ENCODE measurements around the gene SMIM45.

The SMIM45 gene

DNA sequence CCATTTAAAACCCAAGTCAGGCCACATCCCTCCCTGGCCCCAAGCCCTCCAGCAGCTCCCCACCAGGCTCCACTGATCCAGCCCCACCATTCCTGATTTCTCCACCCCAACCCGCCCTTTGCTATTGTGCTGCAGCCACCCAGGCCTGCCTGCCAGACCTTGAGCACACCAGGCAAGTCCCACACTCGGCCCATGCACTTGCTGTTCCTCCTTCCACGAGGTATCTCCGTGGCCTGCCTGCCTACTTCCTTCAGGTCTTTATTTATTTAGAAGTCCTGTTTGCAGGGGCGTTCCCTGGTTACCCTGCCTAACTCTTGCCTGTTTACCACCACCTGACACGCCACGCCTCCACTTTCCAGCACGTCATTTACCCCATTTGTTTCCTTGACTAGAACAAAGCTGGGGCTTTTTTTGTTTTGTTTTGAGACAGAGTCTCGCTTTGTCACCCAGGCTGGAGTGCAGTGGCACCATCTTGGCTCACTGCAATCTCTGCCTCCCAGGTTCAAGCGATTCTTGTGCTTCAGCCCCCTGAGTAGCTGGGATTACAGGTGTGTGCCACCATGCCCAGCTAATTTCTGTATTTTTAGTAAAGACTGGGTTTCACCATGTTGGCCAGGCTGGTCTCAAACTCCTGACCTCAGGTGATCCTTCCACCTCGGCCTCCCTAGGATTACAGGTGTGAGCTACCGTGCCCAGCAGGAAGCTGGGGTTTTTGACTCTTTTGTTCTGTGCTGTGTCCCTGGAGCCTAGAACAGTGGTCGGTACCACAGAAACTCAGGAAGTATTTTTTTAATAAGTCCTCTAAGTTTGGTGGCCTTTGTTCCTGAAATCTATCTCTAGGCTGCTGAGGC, 11.7 kb upstream of the SMIM45 start (continued):
- TF ChIP-seq PRDM15 (CRISPR knock-in tag; IDR thresholded peaks at IDR 0.05), result 0 out of 2 replicates have a peak, but pooled peaks have one; percentile 65
- TF ChIP-seq SIN3A (IDR thresholded peaks at IDR 0.05; ENCODE audit: low read depth, low read length), result peak; percentile 84; the same call in 1 of the 2 replicates
- no peak for TF ChIP-seq ZBTB11 (CRISPR knock-in tag; IDR thresholded peaks at IDR 0.05)
- TF ChIP-seq ZNF207 (IDR thresholded peaks at IDR 0.05; ENCODE audit: borderline replicate concordance), result no peak; the same call in 1 of the 2 replicates
- TF ChIP-seq TCF7 (IDR thresholded peaks at IDR 0.05; ENCODE audit: borderline replicate concordance), result no peak
- TF ChIP-seq RAD21 (IDR thresholded peaks at IDR 0.05; ENCODE audit: insufficient read depth, low read depth, low read length), result no peak
- TF ChIP-seq POLR2A (IDR thresholded peaks at IDR 0.05; ENCODE audit: low read depth, low read length), result peak; percentile 96
- no peak for TF ChIP-seq SIX5 (IDR thresholded peaks at IDR 0.05; ENCODE audit: low read depth, low read length, severe bottlenecking)
- TF ChIP-seq SREBF1 (IDR thresholded peaks at IDR 0.05; ENCODE audit: low read length), result no peak; the same call in 1 of the 2 replicates
- peak; percentile 84 for TF ChIP-seq MLLT1 (IDR thresholded peaks at IDR 0.05)
- TF ChIP-seq RFX5 (IDR thresholded peaks at IDR 0.05; ENCODE audit: low read depth, low read length), result no peak
- TF ChIP-seq MEF2A (IDR thresholded peaks at IDR 0.05; ENCODE audit: insufficient read depth, low read depth, low read length), result peak; percentile 35; the same call in 1 of the 2 replicates
- peak; percentile 100 for TF ChIP-seq IKZF1 (conservative IDR thresholded peaks at IDR 0.05)
- TF ChIP-seq, protein P1, sequence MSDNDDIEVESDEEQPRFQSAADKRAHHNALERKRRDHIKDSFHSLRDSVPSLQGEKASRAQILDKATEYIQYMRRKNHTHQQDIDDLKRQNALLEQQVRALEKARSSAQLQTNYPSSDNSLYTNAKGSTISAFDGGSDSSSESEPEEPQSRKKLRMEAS (IDR thresholded peaks at IDR 0.05; ENCODE audit: low read depth, low read length), result peak; percentile 88
- TF ChIP-seq EGR1 (IDR thresholded peaks at IDR 0.05; ENCODE audit: borderline replicate concordance in 1 of 2, low read depth in 2 of 2, low read length in 2 of 2), result 0 out of 3 replicates have a peak, but pooled peaks of 1 of the 2 experiments have one; percentile 38
- no peak for TF ChIP-seq LARP7 (IDR thresholded peaks at IDR 0.05)
- TF ChIP-seq ESRRA (IDR thresholded peaks at IDR 0.05; ENCODE audit: low read length), result no peak
- peak; percentile 97 for TF ChIP-seq BACH1 (IDR thresholded peaks at IDR 0.05; ENCODE audit: borderline replicate concordance)
- peak; percentile 96 for TF ChIP-seq MXI1 (IDR thresholded peaks at IDR 0.05; ENCODE audit: low read depth, low read length)
- TF ChIP-seq NBN (IDR thresholded peaks at IDR 0.05), result peak; percentile 98
- TF ChIP-seq MYB (IDR thresholded peaks at IDR 0.05; ENCODE audit: borderline replicate concordance, low read depth, low read length), result 0 out of 2 replicates have a peak, but pooled peaks have one; percentile 63
- TF ChIP-seq TARDBP (IDR thresholded peaks at IDR 0.05; ENCODE audit: borderline replicate concordance), result no peak
- peak; percentile 92 for TF ChIP-seq RAD51 (IDR thresholded peaks at IDR 0.05)
